Stimulated activated CD8-positive, alpha-beta memory T cell treated with anti-CD3 and anti-CD28 coated beads, Interleukin-7, amount 100 ng/mL, for 1 hour (primary cell): ENCODE results near the gene ATP8A2.

Experiments
- DNase-seq, 2 donors: peaks; one replicate each; pipeline ENCODE4 v3.0.0-alpha.2; 2020; ENCODE audit warnings: low read depth in 2 of 2

ATP8A2 gene

DNA sequence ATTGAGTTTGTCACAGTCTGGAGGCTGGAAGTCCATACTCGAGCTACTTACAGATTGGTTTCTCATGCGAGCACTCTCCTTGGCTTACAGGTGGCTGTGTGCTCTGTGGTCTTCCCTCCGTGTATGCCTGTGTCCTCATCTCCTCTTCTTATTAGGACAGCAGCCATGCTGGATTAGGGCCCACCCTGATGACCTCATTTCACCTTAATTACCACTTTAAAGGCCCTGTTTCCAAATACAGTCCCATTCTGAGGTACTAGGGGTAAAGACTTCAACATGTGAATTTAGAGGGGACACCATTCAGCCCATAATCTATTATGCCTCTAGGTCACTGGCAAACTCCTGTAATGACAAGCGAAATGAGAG is 639.4 kb downstream of the ATP8A2 start:
- DNase-seq = no peak

DNA sequence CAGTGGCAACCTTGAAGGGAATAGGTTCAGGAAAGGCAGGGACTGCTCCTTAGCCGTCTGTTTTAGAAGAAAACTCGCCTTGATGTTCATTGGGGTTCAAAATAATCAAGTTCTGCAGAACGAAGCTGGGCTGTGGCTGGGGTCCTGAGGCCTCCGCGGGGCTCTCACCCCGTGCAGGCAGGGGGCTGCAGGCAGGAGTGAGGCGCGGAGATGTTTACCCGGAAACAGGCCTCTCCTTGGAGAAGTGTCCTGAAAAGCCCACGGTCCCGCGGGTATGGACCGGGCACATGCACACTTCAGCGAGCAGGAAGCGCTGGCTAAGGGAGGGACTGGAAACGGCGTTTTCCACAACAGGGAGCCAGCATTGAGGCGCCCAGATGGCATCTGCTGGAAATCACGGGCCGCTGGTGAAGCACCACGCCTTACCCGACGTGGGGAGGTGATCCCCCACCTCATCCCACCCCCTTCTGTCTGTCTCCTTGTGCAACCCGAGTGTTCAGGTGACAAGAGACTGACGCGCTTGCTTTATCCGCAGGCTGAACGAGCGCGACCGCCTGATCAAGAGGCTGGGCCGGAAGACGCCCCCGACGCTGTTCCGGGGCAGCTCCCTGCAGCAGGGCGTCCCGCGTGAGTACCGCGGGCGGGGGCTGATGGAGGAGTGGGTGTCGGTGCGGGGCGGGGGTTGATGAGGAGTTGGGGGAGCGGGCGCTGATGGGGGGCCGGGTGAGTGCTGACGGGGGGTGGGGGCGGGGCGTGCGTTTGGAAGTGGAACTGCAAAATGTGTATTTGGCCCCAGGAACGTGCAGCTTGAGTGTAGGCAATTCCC is 640.4 kb downstream of the ATP8A2 start:
- DNase-seq = peak in 1 of 2 donors; percentile 19

DNA sequence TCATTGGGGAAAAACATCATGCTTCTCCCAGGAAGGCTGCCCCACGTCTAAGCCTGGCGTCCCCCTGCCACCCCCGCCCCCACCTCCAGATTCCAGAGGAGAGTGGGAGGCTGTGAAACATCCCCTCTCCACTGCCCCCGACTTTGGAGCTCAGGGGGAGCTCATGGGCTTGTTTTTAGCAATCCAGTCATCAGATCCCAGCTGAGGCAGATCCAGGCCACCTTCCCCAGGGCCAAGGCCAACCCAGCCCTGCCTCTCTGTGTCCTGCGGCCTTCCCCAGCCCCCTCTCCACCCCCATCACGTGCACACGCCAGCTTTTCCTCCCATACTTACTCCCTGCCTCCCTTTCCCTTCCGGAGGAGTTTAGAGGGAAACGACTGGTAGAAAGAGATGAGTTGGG is 641.2 kb downstream of the ATP8A2 start:
- no peak for DNase-seq

DNA sequence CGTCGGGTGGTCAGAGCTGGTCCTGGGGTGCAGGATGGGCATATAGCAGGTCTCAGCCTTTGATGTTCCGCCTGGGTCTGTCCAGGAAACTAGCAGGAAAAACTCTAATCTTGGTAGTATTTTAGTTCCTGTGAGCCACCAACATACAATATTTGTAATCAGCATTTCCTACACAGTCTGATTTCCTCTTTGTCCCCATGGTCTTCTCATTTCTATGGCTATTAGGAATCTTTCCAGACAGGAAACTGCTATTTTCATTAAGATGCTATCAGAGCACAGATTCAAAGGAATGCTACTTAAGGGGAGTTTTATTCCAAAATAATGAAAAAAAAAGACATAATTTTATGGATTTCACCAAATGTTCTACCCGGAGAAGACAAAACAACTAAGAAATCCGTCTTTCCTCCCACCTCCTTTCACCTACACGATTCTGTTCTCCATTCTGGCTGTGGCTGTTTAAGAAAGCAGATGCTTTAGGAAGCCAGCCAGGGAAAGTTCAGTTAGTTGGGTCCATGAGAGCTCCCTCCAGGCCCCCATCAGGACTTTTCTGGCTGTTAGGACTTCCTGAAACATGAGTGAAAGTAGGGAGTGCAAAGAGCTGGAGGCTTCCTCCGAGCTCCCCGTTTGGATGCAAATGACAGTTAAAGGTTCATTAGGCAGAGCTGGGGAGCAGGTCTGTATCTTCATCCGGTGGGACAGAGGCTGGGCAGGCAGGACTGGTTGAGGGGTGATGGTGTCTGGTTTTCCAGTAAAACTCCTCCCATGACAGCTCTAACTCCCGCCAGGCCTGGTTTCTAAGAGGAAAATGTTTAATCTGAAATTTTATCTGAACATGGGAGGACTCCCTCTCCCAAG is 643.7 kb downstream of the ATP8A2 start:
- DNase-seq = no peak

GRCh38 chr13:26016189-26016588 is 644.4 kb downstream of the ATP8A2 start:
- DNase-seq = no peak

DNA sequence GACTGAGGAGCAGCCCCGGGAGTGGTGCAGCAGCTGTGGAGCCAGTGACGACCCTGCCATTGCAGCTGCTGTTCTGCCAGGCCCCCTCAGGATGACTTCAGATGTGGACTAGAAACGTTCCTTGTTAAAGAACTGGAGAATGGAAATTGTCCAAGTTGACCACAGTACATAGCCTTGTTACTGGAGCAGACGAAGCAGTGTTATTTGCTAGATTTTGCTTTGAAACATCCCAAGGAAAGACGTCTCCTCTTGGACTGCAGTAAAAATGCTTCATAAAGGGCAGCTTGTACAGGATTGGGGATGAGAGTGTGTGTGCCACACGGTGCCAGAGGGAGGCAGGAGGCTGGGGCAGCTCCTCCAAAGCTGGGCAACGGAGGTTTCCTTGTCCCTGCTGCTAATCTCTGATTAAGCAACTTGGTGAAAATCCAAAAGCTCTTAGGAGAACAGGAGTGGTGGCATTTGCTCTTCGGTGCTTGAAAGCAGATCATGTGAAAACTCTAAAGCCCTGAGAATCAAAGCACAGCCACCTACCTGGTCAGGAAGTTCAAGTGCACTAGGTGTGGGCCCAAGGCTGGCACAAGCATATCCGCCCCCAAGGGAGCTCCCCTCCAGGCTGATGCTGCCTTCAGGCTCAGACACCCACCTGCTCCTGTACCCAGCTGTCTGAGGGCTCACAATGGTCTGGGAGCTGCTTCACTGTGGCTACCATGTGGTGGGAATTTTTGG is 645.6 kb downstream of the ATP8A2 start:
- DNase-seq = no peak

- no peak for DNase-seq
Measured at GRCh38 chr13:26017932-26018665, 646.3 kb downstream of the ATP8A2 start.

GRCh38 chr13:26019251-26019650 is 647.5 kb downstream of the ATP8A2 start:
- no peak for DNase-seq

- no peak for DNase-seq
Measured at GRCh38 chr13:26019881-26020870, 648.4 kb downstream of the ATP8A2 start.

DNA sequence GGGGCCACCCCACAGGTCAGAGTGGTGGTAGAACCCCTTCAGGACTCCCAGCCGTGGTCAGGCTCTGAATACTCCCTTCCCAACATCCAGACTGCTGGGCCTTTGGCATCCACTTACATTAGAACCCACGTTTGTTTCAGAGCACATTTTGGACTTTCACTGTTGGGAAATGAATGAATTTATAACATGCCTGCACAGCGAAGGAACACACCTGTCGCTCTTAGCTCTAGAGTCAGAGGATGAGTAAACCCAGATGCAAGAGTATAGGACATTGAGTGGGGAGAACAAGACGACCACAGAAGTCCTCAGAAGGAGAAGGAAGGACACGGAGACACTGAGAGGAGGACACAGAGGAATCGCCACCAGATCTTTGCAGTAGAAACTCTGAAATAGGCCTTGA is 649.1 kb downstream of the ATP8A2 start:
- DNase-seq = no peak

DNA sequence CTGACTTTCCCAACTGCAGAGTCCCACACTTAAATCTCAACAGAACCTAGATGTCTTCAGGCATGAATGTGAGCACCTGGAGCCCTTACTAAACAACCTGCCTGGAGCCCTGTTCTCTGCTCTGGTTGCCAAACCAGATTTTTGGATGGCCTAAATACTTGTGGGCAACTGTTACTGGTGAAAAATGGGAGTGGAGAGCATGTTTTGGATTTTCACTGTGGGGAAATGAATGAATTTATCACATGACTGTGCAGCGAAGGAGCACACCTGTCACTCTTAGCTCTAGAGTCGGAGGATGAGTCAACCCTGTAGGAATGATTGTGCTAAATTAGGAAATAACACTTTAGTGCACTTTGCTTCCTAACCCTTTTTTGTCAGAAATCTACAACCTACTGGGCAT is 649.7 kb downstream of the ATP8A2 start:
- DNase-seq = no peak

DNA sequence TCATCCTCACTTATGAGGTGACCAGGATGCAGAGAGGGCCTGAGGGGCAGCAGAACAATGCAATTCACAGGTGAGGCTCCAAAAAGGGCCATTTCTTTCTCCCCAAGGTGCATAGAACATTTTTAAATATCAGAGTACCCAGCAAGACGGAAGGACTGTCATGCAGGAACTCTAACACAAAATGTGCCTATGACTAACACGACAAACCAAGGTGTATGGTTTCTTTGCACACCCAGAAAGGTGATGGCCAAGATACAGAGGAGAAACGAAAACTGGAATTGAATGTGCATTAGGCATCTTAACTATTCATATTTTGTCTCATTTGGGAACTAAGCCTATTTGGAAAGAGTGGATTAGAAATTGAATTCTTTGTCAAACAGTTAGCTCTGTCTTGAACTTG is 650.2 kb downstream of the ATP8A2 start:
- DNase-seq = no peak

GRCh38 chr13:26022538-26023292 is 650.9 kb downstream of the ATP8A2 start:
- DNase-seq = no peak

DNA sequence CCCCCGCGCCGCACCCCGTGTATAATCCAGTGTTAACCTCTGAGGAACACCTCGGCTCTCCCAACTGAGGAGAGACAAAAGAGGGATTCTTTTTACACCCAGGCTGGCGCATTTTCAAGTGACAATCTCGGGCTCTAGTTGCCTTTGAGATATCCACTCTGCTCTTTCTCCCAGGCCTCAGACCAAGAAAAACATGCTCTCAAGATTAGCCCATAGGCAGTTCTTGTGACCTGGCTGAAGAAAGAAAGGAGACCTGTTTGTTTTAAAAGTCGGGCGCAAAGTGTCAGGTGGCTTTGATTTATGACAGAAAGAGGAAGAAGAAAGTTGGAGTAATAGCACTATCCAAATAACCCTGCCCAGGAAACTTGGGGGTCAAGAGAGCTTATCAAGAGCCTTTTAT is 652.8 kb downstream of the ATP8A2 start:
- DNase-seq = no peak

GRCh38 chr13:26025196-26025595 is 653.4 kb downstream of the ATP8A2 start:
- DNase-seq = no peak

DNA sequence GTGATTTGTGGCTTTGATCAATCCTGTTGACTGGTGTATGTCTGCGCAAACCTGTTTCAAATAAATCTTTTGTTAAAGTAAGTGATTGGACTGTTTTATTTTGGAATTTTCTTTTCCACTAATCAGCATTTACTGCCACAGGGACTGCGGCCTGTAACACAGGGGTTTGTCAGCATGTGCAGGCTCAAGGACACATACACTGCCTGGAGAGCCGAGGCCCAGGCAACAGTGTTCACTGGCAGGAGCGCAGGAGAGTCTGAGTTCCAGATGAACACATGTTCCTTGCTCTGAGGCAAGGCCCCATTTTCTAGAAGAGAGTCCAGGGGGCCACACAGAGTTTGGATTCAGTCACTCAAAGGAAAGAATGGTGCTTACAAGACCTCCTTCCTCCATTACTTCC is 654.0 kb downstream of the ATP8A2 start:
- DNase-seq = no peak

GRCh38 chr13:26026211-26026610 is 654.4 kb downstream of the ATP8A2 start:
- DNase-seq = no peak

GRCh38 chr13:26029581-26030136 is 657.9 kb downstream of the ATP8A2 start:
- no peak for DNase-seq

- DNase-seq = no peak
Measured at GRCh38 chr13:26030331-26030730, 658.6 kb downstream of the ATP8A2 start.
